Measurements from ENCODE around the gene ICE1.
"Not testable (repeated sequence)": the region's sequence is repeated elsewhere in the genome, so short reads cannot be mapped to it uniquely, and the experiment has no call there.

Gene ICE1

GRCh38 chr5:5405441-5405840 is 17.0 kb upstream of the ICE1 start:
- FAIRE-seq = no peak

- no peak for FAIRE-seq
Measured at GRCh38 chr5:5407924-5408323, 14.6 kb upstream of the ICE1 start.

DNA sequence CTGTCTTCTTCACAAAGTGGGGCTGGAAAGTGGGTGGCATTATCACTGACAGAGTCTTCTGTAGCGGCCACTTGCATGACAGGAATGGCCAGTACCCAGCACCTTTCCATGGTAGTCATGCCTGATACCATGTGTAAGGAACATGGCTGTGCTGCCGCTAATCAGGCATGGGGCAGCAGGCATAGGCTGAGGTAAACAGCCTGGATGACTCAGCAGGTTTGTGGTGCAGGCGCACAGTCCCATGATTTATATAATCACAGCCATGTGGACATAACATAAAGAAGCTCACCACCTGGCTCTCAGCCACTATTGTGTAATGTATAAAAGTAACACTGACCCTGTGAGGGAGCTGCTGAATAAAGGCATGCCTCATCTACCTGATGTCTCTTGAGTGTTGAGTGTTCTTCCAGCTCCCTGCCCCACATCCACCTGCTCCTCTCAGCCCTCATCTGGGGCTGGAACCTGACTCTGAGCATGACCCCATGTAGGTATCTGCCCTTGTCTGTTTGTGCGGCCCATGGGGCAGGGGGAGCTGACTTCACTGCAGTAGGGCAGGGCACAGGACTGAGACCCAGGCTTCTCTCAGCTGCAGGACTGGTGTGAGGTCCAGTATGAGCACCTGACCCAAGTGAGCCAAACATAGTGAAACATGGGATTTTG is 13.2 kb upstream of the ICE1 start:
- FAIRE-seq = no peak

GRCh38 chr5:5413856-5414255 is 8.6 kb upstream of the ICE1 start:
- not testable (repeated sequence) for FAIRE-seq

GRCh38 chr5:5414999-5415398 is 7.5 kb upstream of the ICE1 start:
- FAIRE-seq = no peak

DNA sequence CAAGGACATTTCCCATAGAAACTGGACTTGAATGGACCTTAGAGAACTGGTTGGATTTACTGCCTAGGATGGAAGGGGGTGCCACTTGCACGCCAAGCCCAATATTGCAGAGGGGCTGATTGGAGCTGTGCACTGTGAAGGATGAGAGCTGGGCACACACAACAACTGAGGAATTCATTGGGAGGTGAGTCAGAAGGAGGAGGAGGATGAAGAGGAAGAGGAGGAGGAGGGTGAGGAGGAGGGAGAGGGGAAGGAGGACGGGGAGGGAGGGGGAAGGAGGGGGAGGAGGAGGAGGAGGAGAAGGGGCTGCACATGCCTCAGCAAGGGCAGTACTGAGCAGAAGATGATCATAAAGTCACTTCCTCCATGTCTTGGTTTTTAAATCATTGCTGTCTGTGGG is 5.7 kb upstream of the ICE1 start:
- no peak for FAIRE-seq

DNA sequence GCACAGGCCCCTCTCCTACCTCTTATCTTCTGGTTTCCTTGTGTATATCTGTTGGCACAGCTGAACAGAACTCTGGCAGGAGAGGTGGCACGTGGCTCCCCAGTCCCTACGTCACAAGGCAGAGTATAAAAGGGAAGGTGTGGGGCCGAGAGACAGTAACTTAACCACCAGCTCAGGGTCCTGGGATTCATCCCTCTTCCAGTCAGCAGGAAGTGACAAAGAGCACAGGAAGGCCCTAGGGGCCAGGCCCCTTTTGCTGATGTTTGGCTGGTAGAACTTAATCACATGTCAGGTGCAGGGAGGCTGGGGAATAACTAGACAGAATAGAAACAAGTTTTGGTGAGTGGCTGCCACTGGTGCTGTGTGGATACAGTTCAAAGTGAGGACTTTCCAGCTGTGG is 4.5 kb upstream of the ICE1 start:
- no peak for FAIRE-seq

GRCh38 chr5:5418764-5419163 is 3.7 kb upstream of the ICE1 start:
- FAIRE-seq = no peak

GRCh38 chr5:5419291-5420210 is 2.9 kb upstream of the ICE1 start:
- FAIRE-seq = no peak

- no peak for FAIRE-seq
Measured at GRCh38 chr5:5420251-5420650, 2.2 kb upstream of the ICE1 start.

DNA sequence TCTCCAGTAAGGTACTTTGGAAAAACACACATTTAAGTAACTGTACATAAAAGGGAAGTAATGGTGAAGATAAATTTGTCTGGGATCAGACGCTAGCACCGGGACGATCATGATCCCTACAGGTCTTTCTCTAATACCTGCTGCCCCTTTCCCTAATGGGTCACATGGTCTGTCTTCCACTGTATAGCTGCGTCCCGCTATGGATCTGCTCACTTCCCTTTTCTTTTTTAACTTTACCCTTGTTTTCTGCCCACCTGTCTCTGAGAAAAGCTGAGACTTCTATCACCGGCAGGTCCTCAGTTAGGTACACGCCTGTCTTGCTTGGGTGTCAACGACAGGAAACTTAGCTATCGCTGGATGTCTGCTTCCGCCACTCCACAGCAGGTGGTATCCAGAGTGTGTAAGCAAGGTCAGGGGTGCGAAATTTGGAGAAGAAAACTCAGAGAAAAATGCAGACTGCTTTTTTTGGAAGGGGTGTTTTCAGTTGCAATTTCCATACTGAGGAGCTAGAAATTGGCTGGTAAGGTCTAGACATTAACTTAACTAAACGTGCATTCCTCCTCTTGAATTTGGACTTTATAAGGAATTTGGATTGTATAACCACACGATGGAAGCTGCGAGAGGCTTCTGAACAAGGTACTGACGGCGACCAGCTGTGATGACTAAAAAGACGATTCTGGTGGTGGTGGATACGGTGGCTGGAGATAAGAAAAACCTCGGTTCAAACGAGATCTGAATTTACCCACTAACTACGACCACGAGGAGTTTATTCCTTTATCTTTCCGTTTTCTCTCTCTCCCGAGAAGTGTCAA is 1.1 kb upstream of the ICE1 start:
- FAIRE-seq = no peak

DNA sequence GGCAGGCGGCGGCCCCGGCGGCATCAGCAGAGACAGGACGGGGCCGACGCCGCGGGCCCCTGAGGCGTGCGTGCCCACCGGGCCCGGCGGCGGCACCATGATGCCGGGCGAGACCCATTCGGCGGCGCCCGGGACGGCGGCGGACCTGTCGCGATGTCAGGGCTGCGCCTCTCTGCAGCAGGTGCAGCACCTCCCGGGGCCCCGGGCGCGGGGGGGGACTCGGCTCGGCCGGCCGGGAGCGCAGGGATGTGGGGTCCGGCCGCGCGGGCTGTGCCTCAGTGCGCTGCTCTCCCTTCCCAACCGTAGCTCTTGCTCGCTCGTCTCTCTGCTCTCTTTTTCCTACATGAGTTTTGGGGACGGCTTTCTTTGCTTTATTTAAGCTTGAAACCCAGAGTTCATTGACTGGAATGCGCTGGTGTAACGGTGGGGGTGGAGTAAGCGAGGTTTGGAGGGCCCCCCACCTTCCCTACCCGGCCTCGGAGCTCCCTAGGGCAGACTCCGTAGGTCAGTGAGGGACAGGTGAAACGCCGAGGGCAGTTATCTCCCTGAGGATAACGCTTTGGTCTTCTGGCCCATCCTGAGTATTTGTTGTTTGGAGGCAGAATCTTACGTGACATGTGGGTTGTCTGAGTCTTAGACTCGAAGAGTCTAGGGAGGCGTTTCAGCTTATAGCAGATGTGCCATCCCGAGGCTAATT is 490 bp downstream of the ICE1 start:
- FAIRE-seq = no peak

DNA sequence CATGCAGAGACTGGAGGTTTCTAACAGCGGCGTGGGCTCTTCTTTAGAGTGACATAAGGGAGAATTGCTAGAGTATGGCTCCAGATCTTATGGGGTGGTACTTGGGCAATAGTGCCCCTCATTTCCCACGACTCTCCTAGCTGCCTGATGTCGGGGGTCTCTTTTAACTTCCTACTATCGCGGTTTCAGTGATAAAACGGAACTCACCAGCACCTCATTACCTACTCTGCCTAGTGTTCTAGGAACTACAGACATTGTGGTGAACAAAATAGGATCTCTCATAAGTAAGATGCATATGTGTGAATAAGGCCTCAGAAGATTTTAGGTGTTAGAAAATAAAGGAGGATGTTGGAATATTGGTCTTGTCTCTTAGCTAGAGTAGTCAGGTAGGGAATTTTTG is 1.1 kb downstream of the ICE1 start:
- no peak for FAIRE-seq

- no peak for FAIRE-seq
Measured at GRCh38 chr5:5424736-5425135, 2.3 kb downstream of the ICE1 start.

DNA sequence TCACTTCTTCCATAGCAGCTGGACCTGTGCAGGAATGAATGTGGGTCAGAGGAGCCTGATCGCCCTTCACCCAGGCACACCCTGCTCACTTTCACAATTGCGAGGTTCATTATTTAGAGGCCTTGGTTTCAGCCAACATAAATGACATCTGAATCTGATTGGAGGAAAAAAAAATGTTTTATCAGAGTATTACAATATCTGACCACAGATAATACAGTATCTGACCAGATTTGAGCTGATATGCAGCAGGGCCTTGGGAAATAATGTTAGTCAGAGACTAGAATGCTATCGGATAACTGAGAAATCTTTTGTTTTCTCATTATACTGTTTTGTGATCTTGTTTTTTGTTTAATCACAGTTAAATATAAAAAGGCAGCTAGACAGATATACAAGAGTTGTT is 7.7 kb downstream of the ICE1 start:
- no peak for FAIRE-seq

DNA sequence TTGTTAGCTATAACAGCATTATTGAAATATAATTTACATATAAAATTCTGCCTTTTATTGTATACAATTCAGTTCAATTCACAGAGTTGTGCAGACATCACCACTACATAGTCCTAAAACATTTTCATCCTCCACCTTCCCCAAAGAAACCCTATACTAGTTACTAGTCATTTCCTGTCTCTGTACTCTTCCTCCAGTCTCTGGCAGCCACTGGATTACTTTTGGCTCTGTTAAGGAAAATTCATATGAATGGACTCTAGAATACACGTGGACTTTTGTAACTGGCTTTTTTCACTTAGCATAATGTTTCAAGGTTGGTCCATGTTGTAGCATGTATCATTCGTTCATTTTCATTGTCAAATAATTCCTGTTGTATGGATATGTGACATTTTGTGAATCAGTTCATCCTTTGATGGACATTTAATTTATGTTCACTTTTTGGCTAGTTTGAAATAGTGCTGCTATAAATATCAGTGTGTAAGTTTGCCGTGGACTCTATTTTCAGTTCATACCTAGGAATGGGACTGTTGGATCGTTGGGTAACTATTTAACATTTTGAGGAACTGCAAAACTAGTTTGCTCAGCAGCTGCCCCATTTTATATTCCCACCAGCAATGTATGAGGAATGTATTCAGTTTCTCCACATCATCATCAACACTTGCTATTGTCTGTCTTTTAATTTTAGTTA is 9.7 kb downstream of the ICE1 start:
- no peak for FAIRE-seq

GRCh38 chr5:5436203-5436760 is 13.8 kb downstream of the ICE1 start:
- no peak for FAIRE-seq

- FAIRE-seq = no peak
Measured at GRCh38 chr5:5437227-5438172, 15.0 kb downstream of the ICE1 start.

DNA sequence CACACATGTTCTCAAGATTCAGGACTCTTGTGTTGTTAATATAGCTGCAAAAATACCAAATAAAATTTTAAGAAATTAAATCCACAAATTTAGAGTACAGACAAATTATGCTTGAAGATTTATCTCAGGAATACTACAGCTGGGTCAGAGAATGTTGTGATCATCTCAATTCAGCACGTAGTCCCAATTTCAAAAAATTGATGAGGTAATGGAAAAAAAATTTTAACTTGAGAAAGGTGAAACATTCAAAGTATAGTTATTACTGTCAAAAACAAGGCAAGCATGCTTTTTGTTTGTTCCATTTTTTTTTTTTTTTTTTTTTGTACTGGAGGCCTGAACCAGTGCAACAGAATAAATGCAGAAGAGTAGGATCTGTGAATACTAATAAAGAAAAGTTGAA is 29.4 kb downstream of the ICE1 start:
- no peak for FAIRE-seq

DNA sequence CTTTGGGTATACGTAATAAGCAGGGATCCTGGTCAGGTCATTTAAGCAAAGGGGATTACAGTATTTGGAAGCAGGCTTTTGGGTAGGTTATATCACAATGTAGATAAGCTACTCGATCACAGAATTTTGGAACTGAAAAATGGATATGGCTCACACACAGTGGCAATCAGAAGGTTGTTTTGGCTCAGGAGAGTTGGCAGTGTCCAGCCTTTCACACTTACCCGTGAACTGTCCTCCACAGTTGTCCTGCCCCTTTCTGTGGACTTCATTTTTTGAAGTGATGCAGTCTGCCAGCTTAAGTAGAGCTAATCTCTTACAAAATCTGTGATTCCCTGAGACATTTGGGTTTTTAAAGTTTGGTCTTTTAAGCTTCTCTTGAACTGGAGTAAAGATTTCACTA is 30.7 kb downstream of the ICE1 start:
- no peak for FAIRE-seq

DNA sequence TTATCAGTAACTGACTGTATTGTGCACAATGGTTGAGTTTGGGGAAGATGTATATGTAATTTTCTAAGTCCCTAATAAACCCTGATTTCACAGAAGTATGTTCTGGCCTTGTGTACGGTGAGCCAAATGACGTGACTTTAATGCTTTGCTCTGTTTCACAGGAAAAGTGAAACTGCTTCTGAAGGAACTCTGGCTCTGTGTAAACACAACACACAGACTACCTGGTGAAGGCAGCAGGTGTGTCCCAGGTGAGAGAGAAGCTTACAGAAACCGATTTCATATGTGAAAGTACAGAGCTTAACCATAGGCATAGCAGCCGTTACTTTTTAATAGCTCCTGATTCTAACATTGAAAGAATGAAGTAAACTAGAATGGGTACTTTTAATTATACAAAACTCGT is 31.9 kb downstream of the ICE1 start:
- no peak for FAIRE-seq
